ENCODE measurements around the gene ACSF3.

GRCh38 chr16:89177501-89177900, 83.8 kb downstream of the ACSF3 start:
- TF ChIP-seq, protein P1, sequence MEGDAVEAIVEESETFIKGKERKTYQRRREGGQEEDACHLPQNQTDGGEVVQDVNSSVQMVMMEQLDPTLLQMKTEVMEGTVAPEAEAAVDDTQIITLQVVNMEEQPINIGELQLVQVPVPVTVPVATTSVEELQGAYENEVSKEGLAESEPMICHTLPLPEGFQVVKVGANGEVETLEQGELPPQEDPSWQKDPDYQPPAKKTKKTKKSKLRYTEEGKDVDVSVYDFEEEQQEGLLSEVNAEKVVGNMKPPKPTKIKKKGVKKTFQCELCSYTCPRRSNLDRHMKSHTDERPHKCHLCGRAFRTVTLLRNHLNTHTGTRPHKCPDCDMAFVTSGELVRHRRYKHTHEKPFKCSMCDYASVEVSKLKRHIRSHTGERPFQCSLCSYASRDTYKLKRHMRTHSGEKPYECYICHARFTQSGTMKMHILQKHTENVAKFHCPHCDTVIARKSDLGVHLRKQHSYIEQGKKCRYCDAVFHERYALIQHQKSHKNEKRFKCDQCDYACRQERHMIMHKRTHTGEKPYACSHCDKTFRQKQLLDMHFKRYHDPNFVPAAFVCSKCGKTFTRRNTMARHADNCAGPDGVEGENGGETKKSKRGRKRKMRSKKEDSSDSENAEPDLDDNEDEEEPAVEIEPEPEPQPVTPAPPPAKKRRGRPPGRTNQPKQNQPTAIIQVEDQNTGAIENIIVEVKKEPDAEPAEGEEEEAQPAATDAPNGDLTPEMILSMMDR (IDR thresholded peaks at IDR 0.05; ENCODE audit: poor library complexity), result no peak
- no peak for TF ChIP-seq EZH2phosphoT487 (IDR thresholded peaks at IDR 0.05; ENCODE audit: low read depth, severe bottlenecking, unreplicated experiment)

All from hepatocyte (in vitro differentiated cells).